Chondrocyte (in vitro differentiated cells): ENCODE data around the gene BCKDHA. TPM values are rescaled to one million over a fixed set of nuclear protein-coding genes. Genes with fewer than 3 reads are reported as not detected.

Experiments
- DNase-seq: peaks from one replicate; pipeline ENCODE4 v3.0.0; 2021; ENCODE audit warnings: mixed read lengths, low spot score
- H3K27ac Mint-ChIP-seq: one replicate; pipeline ENCODE4 v1.8.0; 2021; ENCODE audit warnings: mild to moderate bottlenecking, moderate library complexity, mixed read lengths; ENCODE audit not compliant: unreplicated experiment
- H3K27me3 Mint-ChIP-seq: 2 replicates; pipeline ENCODE4 v1.8.0; 2021; ENCODE audit warnings: low read depth, mixed read lengths
- H3K36me3 Mint-ChIP-seq: 2 replicates; pipeline ENCODE4 v1.8.0; 2021; ENCODE audit warnings: low read depth, mixed read lengths
- H3K4me1 Mint-ChIP-seq: 2 replicates; pipeline ENCODE4 v1.8.0; 2021; ENCODE audit warnings: low read depth, mild to moderate bottlenecking, mixed read lengths
- H3K4me3 Mint-ChIP-seq: one replicate; pipeline ENCODE4 v1.8.0; 2021; ENCODE audit warnings: mild to moderate bottlenecking, moderate library complexity, mixed read lengths; ENCODE audit not compliant: unreplicated experiment
- H3K9me3 Mint-ChIP-seq: 2 replicates; pipeline ENCODE4 v1.8.0; 2021; ENCODE audit warnings: low read depth, mixed read lengths
- total RNA-seq: library from RNA; stranded (reverse); gene quantifications from 3 replicates; pipeline ENCODE4 v1.2.1, GENCODE V29; 2021
- TF ChIP-seq, protein P1 (sequence below): fragments of 200-600 bp; sonication (generic); IDR thresholded peaks from 2 replicates; pipeline ENCODE4 v1.5.0; 2021; ENCODE audit warnings: antibody characterized with exemption, mild to moderate bottlenecking, moderate library complexity

BCKDHA gene
- total RNA-seq, 1 donor from 2014 or later, result 14.0 TPM

GRCh38 chr19:41416194-41416674 is 18.6 kb downstream of the BCKDHA start:
- Mint-ChIP-seq H3K4me1 (no peaks in the 10 kb centered on the region), H3K27me3 (no peaks in the 10 kb centered on the region), H3K36me3 (peaks cover 29% of the 10 kb centered on the region), H3K4me3 (no peak overlapping the region), H3K9me3 (no peaks in the 10 kb centered on the region), H3K27ac (no peak overlapping the region)
- TF ChIP-seq, protein P1, sequence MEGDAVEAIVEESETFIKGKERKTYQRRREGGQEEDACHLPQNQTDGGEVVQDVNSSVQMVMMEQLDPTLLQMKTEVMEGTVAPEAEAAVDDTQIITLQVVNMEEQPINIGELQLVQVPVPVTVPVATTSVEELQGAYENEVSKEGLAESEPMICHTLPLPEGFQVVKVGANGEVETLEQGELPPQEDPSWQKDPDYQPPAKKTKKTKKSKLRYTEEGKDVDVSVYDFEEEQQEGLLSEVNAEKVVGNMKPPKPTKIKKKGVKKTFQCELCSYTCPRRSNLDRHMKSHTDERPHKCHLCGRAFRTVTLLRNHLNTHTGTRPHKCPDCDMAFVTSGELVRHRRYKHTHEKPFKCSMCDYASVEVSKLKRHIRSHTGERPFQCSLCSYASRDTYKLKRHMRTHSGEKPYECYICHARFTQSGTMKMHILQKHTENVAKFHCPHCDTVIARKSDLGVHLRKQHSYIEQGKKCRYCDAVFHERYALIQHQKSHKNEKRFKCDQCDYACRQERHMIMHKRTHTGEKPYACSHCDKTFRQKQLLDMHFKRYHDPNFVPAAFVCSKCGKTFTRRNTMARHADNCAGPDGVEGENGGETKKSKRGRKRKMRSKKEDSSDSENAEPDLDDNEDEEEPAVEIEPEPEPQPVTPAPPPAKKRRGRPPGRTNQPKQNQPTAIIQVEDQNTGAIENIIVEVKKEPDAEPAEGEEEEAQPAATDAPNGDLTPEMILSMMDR, result no peak
- no peak for DNase-seq

DNA sequence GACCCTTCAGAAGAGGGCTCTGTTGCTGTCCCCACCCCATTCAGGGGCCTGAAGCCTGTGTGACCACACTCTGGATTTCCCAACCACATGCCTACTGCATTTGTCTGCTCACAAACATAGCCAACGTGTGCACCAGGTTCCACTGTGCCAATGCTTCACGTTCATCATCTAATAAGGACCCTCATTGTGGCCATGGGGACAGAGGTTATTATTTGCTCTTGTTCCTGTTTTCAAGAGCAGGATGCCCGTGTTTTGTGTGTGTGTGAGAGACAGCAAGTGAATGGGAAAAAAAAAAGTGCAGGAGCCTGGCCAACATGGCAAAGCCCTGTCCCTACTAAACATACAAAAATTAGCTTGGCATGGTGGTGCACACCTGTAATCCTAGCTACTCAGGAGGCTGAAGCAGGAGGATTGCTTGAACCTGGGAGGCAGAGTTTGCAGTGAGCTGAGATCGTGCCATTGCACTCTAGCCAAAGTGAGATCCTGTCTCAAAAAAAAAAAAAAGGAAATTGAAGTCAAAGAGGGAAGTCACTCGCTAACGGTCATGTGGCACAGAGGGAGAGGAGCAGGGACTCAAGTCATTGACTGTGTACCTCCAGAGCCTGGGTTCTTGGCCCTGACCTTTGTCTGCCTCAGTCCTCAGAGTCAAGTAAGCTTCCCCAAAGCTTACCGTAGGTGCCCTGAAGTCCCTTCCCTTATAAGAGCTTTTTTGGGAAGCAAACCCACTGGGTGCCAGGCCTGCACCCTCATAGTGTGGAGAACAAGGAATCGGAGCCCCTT is 22.7 kb downstream of the BCKDHA start:
- H3K27ac Mint-ChIP-seq, result no peak overlapping the region

GRCh38 chr19:41421314-41421713 is 23.7 kb downstream of the BCKDHA start:
- H3K27ac Mint-ChIP-seq, result no peak overlapping the region
- H3K36me3 Mint-ChIP-seq, result peaks cover 31% of the 10 kb centered on the region
- DNase-seq, result no peak
- no peaks in the 10 kb centered on the region for H3K27me3 Mint-ChIP-seq
- TF ChIP-seq, protein P1, result no peak
- no peak overlapping the region for H3K4me3 Mint-ChIP-seq
- H3K4me1 Mint-ChIP-seq, result no peaks in the 10 kb centered on the region
- no peaks in the 10 kb centered on the region for H3K9me3 Mint-ChIP-seq

More for the DNA sequence above, 22.7 kb downstream of the BCKDHA start:
- H3K27me3 Mint-ChIP-seq, result no peaks in the 10 kb centered on the region
- H3K4me1 Mint-ChIP-seq, result no peaks in the 10 kb centered on the region
- TF ChIP-seq, protein P1, result no peak
- peaks cover 31% of the 10 kb centered on the region for H3K36me3 Mint-ChIP-seq
- no peak for DNase-seq
- H3K9me3 Mint-ChIP-seq, result no peaks in the 10 kb centered on the region
- no peak overlapping the region for H3K4me3 Mint-ChIP-seq

GRCh38 chr19:41421973-41422372 is 24.4 kb downstream of the BCKDHA start:
- peaks cover 29% of the 10 kb centered on the region for H3K36me3 Mint-ChIP-seq
- H3K27ac Mint-ChIP-seq, result no peak overlapping the region
- H3K9me3 Mint-ChIP-seq, result no peaks in the 10 kb centered on the region
- no peak for DNase-seq
- peaks cover 3% of the 10 kb centered on the region for H3K4me1 Mint-ChIP-seq
- H3K4me3 Mint-ChIP-seq, result no peak overlapping the region
- no peaks in the 10 kb centered on the region for H3K27me3 Mint-ChIP-seq
- TF ChIP-seq, protein P1, result no peak

- Mint-ChIP-seq H3K9me3 (no peaks in the 10 kb centered on the region), H3K4me1 (peaks cover 5% of the 10 kb centered on the region), H3K27ac (no peak overlapping the region), H3K27me3 (no peaks in the 10 kb centered on the region), H3K4me3 (no peak overlapping the region), H3K36me3 (peaks cover 27% of the 10 kb centered on the region)
- no peak for DNase-seq
- TF ChIP-seq, protein P1, result no peak
Observed at GRCh38 chr19:41422456-41422855, 24.8 kb downstream of the BCKDHA start.
